Mucosa of descending colon (tissue), 3 donors: ENCODE results near the gene TYW1B. TPM values are rescaled to one million over a fixed set of nuclear protein-coding genes. Genes with fewer than 3 reads are reported as not detected.
"Not testable (repeated sequence)": the region's sequence is repeated elsewhere in the genome, so short reads cannot be mapped to it uniquely, and the experiment has no call there.

Source experiments
- ATAC-seq: fragments of 200-7000 bp; cut with Tn5 transposase; one replicate; pipeline ENCODE4 v1.9.1; 2020; ENCODE audit warnings: mild to moderate bottlenecking, moderate library complexity
- DNase-seq, 3 donors: peaks; one replicate each; pipeline ENCODE4 v3.0.0-alpha.2; 2020
- H3K36me3 ChIP-seq: fragments of 200-600 bp; one replicate; pipeline ENCODE4 v1.8.0; 2021; ENCODE audit warnings: low read depth, mild to moderate bottlenecking
- H3K4me1 ChIP-seq: fragments of 200-600 bp; one replicate; pipeline ENCODE4 v1.8.0; 2021; ENCODE audit warnings: low read depth, mild to moderate bottlenecking
- H3K4me3 ChIP-seq: fragments of 200-600 bp; one replicate; pipeline ENCODE4 v1.8.0; 2021; ENCODE audit warnings: mild to moderate bottlenecking
- H3K9me3 ChIP-seq: fragments of 200-600 bp; one replicate; pipeline ENCODE4 v1.8.0; 2021; ENCODE audit warnings: mild to moderate bottlenecking
- CTCF ChIP-seq: fragments of 200-600 bp; IDR thresholded peaks from one replicate; pipeline ENCODE4 v1.8.0; 2022; ENCODE audit warnings: antibody characterized with exemption, mild to moderate bottlenecking
- intact Hi-C, 2 donors: fragments of 100-400 bp; cut with DNase I in 1 of 2; cut with micrococcal nuclease in 1 of 2; formaldehyde crosslinking; loops; one replicate each; pipeline versions ENCODE4 v1.11.0 to v1.11.1; 2022; cut with DNase I, micrococcal nuclease
- total RNA-seq, 3 donors: library from RNA; stranded (reverse); fragmentation: NEBNext Ultra II Directional in 2 of 3; extraction: Animal tissue kit (Norgen Biotek cat#: 25700) in 2 of 3; gene quantifications; one replicate each; pipeline versions ENCODE4 v1.2.1 to v1.2.4, GENCODE V29; 2021 to 2023
- donor health status: DM: no; HTN: no; CAD: no; lungs with moderate emphysema.
- donor health status: DM: no; HTN: no; CAD: no.
- donor health status: DM: no; HTN: yes; CAD: no.

Gene TYW1B
- total RNA-seq, 3 donors from 2014 or later = 2.5 to 6.3 (median 3.5) TPM

- H3K9me3 ChIP-seq = peaks cover 5% of the 10 kb centered on the region
- H3K4me1 ChIP-seq = no peaks in the 10 kb centered on the region
- no peak overlapping the region for H3K4me3 ChIP-seq
- no peak for DNase-seq
- TF ChIP-seq CTCF = no peak
- no peaks in the 10 kb centered on the region for H3K36me3 ChIP-seq
- intact Hi-C loops = no loop called here
- no peak for ATAC-seq
Measured at GRCh38 chr7:72753781-72754180, 74.2 kb downstream of the TYW1B start.

- DNase-seq, H3K9me3 ChIP-seq, ATAC-seq, H3K4me1 ChIP-seq, H3K36me3 ChIP-seq, H3K4me3 ChIP-seq, intact Hi-C loops: not testable (repeated sequence)
Measured at GRCh38 chr7:72753229-72753628, 74.8 kb downstream of the TYW1B start.

DNA sequence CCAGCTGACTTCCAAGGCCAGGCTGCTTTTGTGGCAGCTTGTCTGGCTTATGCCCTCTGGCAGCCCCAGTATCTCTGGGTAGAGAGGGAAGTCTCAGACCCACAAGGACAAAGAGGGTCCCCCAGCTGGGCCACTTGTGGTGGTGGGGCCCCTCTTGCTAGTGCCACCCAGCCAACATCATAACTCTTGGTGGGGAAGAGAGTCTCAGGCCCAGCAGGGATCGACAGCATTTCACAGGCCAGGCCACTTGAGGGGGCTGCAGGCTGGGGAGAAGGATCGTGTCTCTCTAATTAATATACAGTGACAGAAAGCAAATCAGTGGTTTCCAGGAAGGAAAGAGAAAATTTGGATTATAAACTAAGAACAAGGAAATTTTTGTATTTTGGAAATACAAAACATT lies 76.0 kb downstream of the TYW1B start:
- ATAC-seq (no peak), DNase-seq (no peak)
- Histone ChIP-seq H3K4me3 (no peak overlapping the region), H3K36me3 (no peaks in the 10 kb centered on the region), H3K9me3 (no peaks in the 10 kb centered on the region), H3K4me1 (no peaks in the 10 kb centered on the region)
- TF ChIP-seq CTCF = no peak
- intact Hi-C loops = no loop called here

- ATAC-seq = no peak
- no peak for TF ChIP-seq CTCF
- DNase-seq = no peak
- Histone ChIP-seq H3K4me3 (no peak overlapping the region), H3K36me3 (no peaks in the 10 kb centered on the region), H3K9me3 (no peaks in the 10 kb centered on the region), H3K4me1 (no peaks in the 10 kb centered on the region)
- intact Hi-C loops = no loop called here
Measured at GRCh38 chr7:72751378-72751777, 76.6 kb downstream of the TYW1B start.

- H3K4me1 ChIP-seq, intact Hi-C loops, H3K4me3 ChIP-seq, H3K36me3 ChIP-seq, H3K9me3 ChIP-seq, DNase-seq, ATAC-seq: not testable (repeated sequence)
Measured at GRCh38 chr7:72748649-72749048, 79.4 kb downstream of the TYW1B start.

DNA sequence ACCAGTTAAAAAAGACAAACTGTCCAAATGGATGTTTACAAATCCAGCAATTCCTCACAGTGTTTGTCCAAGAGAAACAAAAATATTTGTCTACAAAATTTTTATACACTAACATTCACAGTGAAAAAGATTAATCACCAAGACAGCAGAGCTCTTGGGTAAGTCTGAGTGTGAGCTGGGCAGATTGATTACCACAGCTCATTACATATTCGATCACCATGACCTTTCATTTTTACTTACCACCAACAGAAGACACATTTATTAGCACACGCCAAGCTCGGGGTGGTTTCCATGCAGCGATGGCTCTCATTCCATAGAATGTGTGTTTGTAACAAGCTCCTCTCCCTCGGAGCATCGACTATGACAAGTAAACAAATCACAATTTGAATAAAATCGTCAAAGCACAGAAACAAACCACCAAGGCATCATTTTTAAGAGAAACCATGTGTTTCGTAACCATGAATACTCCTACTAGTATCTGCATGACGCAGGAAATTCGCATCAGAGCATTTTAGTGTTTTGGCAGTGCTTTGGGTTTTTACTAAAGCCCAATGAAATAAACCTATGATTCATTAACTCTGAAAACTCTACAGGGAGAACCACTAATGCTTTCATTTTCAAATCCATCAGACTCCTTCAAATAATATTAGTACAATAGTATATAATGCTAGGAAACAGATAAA lies 83.6 kb downstream of the TYW1B start:
- H3K4me3 ChIP-seq, H3K36me3 ChIP-seq, intact Hi-C loops, H3K9me3 ChIP-seq, ATAC-seq, H3K4me1 ChIP-seq: not testable (repeated sequence)
- DNase-seq = peak in 1 of 3 donors; percentile 10

DNA sequence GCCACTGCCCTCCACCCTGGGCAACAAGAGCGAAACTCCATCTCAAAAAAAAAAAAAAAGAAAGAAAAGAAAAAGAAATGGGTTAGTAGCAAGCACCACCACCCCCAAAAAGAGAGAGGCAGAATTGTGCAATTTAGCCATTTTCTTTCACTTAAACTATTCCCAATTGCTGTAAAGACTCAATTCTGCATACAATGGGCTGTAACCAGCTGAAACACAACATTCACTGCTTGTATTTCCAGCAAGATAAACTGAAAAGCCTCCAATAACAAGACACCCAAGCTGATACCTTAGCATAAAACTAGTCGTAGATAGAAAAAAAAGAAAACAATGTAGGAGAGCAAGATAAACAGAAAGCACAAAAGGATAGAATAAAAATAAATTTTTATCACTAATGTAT lies 84.2 kb downstream of the TYW1B start:
- H3K4me3 ChIP-seq, DNase-seq, intact Hi-C loops, H3K9me3 ChIP-seq, H3K36me3 ChIP-seq, H3K4me1 ChIP-seq, ATAC-seq: not testable (repeated sequence)

- H3K4me1 ChIP-seq, DNase-seq, H3K4me3 ChIP-seq, H3K36me3 ChIP-seq, intact Hi-C loops: not testable (repeated sequence)
- H3K9me3 ChIP-seq = peaks cover 15% of the 10 kb centered on the region
- peak; percentile 51 for ATAC-seq
Measured at GRCh38 chr7:72739716-72740115, 88.3 kb downstream of the TYW1B start.

DNA sequence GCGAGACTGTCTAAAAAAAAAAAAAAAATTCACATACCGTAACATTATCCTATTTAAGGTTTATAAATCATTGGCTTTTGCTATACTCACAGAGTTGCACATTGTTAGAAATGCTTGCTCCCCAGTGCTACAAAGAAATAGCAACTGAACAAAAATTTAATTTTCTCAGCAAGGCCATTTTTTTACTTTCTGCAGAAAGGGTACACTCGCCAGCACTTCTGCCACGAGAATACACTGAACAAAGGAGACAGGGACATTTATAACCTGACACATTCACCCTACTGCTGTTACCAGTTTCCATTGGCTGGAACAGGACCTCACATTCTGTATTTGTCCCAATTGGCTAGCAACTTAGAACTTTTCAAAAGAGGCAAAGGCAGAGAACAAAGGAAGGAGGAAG lies 92.1 kb downstream of the TYW1B start:
- H3K4me3 ChIP-seq, H3K4me1 ChIP-seq, DNase-seq, ATAC-seq, H3K36me3 ChIP-seq, intact Hi-C loops: not testable (repeated sequence)
- peaks cover 15% of the 10 kb centered on the region for H3K9me3 ChIP-seq

- DNase-seq, intact Hi-C loops, H3K9me3 ChIP-seq, H3K4me1 ChIP-seq, H3K4me3 ChIP-seq, H3K36me3 ChIP-seq, ATAC-seq: not testable (repeated sequence)
Measured at GRCh38 chr7:72730815-72731214, 97.2 kb downstream of the TYW1B start.

GRCh38 chr7:72730384-72730783 lies 97.6 kb downstream of the TYW1B start:
- H3K9me3 ChIP-seq, H3K4me1 ChIP-seq, DNase-seq, H3K4me3 ChIP-seq, H3K36me3 ChIP-seq, ATAC-seq, intact Hi-C loops: not testable (repeated sequence)

DNA sequence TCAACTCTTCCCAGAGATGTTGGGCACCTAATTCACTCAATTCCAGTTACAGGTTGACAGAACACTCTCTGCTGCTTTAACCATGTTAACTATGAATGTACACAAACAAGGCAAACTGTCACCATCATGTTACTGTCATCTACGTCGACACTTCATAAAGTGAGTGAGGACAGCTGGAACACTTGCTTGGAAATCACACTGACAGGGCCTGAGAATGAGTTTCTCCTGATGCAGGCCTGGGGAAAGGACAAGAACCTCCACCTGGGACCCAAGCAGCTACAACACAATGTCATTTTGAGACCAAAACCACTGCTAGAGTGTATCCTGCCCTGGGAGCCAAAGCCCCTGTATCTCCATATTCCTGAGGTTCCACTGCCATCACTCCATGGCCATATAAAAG lies 98.9 kb downstream of the TYW1B start:
- H3K4me3 ChIP-seq, H3K4me1 ChIP-seq, H3K36me3 ChIP-seq, ATAC-seq, intact Hi-C loops, H3K9me3 ChIP-seq, DNase-seq: not testable (repeated sequence)
